ENCODE measurements around the gene RNF10.

Gene RNF10

GRCh38 chr12:120618954-120619615 lies 84.9 kb downstream of the RNF10 start:
- no peak for DNase-seq

GRCh38 chr12:120620624-120621023 lies 86.5 kb downstream of the RNF10 start:
- DNase-seq = no peak

GRCh38 chr12:120625557-120626419 lies 91.6 kb downstream of the RNF10 start:
- no peak for DNase-seq

Data from stimulated activated CD4-positive, alpha-beta T cell treated with anti-CD3 and anti-CD28 coated beads, Interleukin-4, amount 100 ng/mL, for 24 hours (primary cell).